GM13976 (cell line): ENCODE results near the gene NOL4L.

Experiments
- DNase-seq: peaks from one replicate; pipeline ENCODE4 v3.0.0; 2012; ENCODE audit warnings: low spot score
- in situ Hi-C: fragments of 300-500 bp; cut with MboI; formaldehyde crosslinking; loops from one replicate; pipeline ENCODE4 v1.12.0; 2022; ENCODE audit warnings: low sequenced_read_pairs, mixed read lengths, inconsistent platforms; ENCODE audit not compliant: unreplicated experiment
- TF ChIP-seq, protein P1 (sequence below): IDR thresholded peaks from 2 replicates; pipeline ENCODE4 v1.5.1; 2012; ENCODE audit warnings: borderline replicate concordance, mild to moderate bottlenecking; ENCODE audit not compliant: insufficient read depth; ENCODE audit errors: extremely low read depth, missing control alignments, control extremely low read depth

Gene NOL4L

DNA sequence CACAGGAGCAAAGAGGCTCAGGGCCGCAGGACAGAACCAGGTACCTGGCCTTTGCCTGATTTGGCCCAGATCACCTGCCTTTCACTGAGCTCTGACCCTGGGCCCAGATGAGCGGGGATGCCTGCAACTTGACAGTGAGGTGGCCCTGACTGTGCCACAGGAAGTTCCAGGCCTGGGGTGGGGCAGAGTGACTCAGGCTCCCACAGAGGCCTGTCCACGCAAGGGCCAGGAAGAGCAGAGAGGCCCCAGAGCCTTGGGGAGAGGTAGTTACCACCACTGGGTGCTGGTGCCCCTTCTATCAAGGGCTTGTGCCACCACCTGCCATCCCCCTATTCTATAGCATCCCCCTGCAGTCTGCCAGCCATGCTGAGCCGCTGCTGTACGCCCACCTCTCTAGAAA is 4.1 kb upstream of the NOL4L start:
- TF ChIP-seq, protein P1, sequence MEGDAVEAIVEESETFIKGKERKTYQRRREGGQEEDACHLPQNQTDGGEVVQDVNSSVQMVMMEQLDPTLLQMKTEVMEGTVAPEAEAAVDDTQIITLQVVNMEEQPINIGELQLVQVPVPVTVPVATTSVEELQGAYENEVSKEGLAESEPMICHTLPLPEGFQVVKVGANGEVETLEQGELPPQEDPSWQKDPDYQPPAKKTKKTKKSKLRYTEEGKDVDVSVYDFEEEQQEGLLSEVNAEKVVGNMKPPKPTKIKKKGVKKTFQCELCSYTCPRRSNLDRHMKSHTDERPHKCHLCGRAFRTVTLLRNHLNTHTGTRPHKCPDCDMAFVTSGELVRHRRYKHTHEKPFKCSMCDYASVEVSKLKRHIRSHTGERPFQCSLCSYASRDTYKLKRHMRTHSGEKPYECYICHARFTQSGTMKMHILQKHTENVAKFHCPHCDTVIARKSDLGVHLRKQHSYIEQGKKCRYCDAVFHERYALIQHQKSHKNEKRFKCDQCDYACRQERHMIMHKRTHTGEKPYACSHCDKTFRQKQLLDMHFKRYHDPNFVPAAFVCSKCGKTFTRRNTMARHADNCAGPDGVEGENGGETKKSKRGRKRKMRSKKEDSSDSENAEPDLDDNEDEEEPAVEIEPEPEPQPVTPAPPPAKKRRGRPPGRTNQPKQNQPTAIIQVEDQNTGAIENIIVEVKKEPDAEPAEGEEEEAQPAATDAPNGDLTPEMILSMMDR = no peak
- in situ Hi-C loops = no loop called here
- no peak for DNase-seq

DNA sequence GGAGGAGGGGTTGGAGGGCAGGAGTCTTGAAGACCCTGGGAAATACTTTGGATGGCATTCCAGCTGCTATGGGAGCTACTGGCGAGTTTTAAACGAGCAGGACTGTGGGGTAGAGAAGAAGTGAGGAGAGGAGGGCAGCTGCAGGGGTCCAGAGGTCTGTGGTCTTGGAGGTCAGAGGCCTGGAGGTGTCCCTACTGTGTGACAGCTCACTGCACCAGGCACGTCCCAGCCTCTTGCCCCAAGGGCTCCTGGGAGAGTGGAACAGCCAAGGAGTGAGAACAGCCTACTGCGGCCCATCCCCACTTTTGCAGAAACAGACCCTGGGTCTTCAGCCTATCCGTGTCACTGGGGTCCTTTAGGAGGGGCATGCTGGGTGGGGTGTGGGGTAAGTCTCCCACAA is 2.9 kb upstream of the NOL4L start:
- DNase-seq = no peak
- in situ Hi-C loops = no loop called here
- TF ChIP-seq, protein P1 = no peak

DNA sequence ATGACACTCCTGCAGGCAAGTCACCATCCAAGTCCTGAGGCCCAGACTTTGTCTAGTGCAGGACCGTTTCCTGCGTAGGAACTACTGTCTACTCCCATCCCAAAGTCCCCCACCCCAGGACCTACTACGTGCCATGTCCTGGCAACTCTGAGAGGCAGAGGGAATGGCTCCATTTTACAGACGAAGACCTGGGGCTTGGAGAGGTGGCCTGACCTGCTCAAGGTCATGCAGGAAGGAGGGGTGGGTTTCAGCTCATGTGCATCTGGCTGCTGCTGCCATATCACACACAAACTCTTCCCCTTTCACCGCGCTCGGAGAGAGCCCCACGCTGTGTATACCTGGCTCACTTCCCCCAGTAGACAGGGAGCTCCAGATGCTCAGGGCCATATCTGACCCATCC is 1.2 kb upstream of the NOL4L start:
- no peak for DNase-seq
- in situ Hi-C loops = no loop called here
- TF ChIP-seq, protein P1 = no peak

DNA sequence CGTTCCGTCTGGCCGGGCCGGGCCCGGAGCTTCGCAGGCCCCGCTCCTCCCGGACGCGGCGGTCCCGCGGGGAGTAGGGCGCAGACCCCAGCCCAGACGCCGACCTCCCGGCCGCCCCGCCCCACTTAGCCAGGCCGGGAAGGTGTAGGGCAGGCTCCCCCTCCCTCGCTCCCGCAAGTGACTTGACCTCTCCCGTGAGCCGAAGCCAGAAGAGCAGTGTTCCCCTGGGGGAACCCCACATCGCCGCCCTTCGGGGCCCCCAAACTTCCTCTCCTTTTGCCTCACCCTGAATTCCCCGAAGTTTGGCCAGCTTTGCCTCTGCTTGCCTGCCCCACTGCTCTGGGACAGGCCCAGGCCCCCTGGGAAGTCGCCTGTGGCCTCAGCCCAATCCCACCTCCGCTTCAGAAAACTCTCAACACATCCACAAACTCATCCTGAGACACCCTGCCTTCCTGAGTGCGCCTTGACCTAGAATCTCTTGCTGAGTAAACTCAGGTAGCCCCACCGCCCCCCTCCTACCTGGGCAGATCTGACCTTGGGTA is 524 bp upstream of the NOL4L start:
- TF ChIP-seq, protein P1 = no peak
- DNase-seq = peak; percentile 70

DNA sequence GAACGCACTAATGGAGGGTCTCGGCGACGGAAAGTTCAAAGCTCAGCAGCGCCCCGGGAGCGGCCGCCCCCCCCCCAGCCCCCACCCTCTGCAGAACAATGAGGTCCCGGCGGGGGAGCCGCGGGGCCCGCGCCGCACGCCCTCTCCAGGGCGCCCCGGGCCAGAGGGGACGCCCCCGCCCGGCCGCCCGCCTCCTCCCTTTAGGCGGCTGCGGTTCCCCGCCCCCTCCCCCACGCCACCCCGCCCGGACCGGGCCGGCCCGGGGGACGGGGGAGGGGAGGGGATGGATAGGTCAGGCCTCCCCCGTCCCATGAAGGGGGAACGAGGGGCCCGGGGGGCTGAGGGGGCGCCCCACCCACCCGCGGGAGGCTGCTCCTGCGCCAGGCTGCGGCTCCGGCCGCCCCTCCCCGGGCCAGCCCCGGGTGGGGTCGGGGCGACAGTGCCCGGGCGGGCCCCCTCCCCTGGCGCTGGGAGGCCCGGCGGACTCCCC is 1.5 kb downstream of the NOL4L start:
- DNase-seq = no peak
- TF ChIP-seq, protein P1 = no peak

More for the DNA sequence above, 524 bp upstream of the NOL4L start:
- in situ Hi-C loops = no loop called here

DNA sequence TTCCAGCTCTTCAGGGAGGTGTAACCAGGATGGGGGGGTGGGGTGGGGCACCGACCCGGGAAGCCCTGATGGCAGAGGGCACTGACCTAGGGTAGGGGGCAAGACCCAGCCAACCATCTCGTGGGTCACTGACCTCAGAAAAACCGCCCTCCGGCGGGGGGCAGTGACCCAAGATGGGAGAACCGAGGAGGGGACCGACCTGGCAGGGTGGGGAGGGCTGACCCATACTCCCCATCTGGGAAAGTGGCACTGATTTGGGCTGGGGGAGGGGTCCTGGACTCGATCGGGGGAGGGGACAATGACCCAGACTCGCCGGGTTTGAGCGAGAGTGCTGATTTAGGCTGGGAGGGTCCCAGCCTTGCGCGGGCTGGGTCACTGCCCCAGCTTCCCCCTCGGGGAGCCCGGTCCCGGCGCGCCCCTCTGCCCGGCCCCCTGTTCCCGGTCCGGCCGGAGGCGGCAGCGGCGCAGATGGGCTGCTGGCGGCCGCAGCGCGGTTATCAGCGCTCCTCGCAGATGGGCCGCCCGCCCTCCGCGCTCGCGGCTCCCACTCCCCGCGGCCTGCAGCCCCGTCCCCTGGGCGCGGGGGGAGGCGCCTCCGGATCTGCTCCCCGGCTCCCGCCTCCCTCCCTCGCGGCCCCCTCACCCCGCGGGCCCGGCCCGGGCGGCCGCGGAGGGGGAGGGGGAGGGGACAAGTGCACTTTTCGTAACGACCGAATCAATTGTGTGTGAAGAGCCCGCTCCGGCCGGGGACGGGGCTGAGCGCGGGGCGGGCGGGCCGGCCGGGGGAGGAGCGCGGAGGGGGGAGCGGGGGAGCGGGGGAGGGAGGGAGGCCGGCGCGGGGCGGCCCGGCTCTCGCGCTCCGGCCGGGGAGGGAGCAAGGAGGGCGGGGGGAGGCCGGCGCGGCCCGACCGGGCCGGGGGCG is 2.2 kb downstream of the NOL4L start:
- in situ Hi-C loops = no loop called here
- DNase-seq = peak; percentile 66
- TF ChIP-seq, protein P1 = no peak

More for the DNA sequence above, 1.5 kb downstream of the NOL4L start:
- in situ Hi-C loops = no loop called here
